Measurements from ENCODE around the gene OTULINL.

- no peak for TF ChIP-seq CTCF (IDR thresholded peaks at IDR 0.05)
- no peak for TF ChIP-seq FOXJ3 (CRISPR knock-in tag; IDR thresholded peaks at IDR 0.05; ENCODE audit: borderline replicate concordance)
- no peak for TF ChIP-seq RORB (CRISPR knock-in tag; IDR thresholded peaks at IDR 0.05)
- TF ChIP-seq IRF1 (CRISPR knock-in tag; IDR thresholded peaks at IDR 0.05): no peak
- no peak for TF ChIP-seq USF2 (CRISPR knock-in tag; IDR thresholded peaks at IDR 0.05)
- TF ChIP-seq ZBTB21 (CRISPR knock-in tag; IDR thresholded peaks at IDR 0.05; ENCODE audit: borderline replicate concordance): no peak
Measured at GRCh38 chr5:14547666-14548065, 33.9 kb upstream of the OTULINL start.

Measured in WTC11 (cell line).